ENCODE data around the gene TRIM33. TPM values are rescaled to one million over a fixed set of nuclear protein-coding genes. Genes with fewer than 3 reads are reported as not detected.

Gene TRIM33
- total and polyA plus RNA-seq, 2 of the 13 experiments (the other 11 are each of a cell fraction or from before 2014, with no cell fraction given) = 35.5 to 42.2 TPM

DNA sequence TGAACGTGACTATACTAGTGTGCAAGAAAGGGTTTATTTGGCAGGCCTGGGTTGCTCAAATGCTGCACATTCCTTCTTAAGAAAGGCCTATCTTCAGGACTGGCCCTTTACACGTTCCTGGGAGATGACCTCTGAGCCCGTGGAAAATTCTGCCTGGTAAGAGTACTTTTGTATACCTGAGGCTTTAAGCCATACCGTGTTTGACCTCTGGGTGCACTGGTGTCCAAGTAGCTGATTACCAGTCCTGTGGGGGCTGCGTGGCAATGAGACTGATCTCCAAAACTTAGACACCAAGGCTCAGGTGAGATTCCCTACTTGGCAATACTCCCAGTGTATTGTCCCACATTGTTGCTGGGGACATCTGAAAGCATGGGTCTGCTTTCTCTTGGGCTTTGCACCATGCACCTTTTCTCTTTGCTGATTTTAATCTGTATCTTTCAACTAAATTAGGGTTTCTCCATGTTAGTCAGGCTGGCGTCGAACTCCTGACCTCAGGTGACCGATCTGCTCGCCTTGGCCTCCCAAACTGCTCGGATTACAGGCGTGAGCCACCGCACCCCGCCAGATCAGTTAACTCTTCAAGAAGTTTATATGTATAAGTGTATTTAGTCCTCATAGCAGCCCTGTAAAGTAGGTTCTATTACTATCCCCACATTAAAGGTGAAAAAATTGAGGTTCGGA lies 44.5 kb downstream of the TRIM33 start (continued):
- TF ChIP-seq, protein P1, sequence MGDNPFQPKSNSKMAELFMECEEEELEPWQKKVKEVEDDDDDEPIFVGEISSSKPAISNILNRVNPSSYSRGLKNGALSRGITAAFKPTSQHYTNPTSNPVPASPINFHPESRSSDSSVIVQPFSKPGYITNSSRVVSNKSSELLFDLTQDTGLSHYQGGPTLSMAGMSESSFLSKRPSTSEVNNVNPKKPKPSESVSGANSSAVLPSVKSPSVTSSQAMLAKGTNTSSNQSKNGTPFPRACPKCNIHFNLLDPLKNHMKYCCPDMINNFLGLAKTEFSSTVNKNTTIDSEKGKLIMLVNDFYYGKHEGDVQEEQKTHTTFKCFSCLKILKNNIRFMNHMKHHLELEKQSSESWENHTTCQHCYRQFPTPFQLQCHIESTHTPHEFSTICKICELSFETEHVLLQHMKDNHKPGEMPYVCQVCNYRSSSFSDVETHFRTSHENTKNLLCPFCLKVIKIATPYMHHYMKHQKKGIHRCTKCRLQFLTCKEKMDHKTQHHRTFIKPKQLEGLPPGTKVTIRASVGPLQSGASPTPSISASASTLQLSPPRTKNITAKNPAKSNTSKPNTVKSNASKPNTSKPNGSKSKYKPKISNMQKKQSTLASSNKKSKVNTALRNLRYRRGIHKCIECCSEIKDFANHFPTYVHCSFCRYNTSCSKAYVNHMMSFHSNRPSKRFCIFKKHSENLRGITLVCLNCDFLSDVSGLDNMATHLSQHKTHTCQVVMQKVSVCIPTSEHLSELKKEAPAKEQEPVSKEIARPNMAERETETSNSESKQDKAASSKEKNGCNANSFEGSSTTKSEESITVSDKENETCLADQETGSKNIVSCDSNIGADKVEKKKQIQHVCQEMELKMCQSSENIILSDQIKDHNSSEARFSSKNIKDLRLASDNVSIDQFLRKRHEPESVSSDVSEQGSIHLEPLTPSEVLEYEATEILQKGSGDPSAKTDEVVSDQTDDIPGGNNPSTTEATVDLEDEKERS (CRISPR knock-in tag; IDR thresholded peaks at IDR 0.05) = peak; percentile 45; the same call in 1 of the 2 replicates
- 0 out of 2 replicates have a peak, but pooled peaks have one; percentile 38 for TF ChIP-seq MED1 (CRISPR knock-in tag; IDR thresholded peaks at IDR 0.05)
- TF ChIP-seq HNRNPH1 (optimal IDR thresholded peaks at IDR 0.05; ENCODE audit: low read depth, low read length) = no peak
- TF ChIP-seq ZNF550 (CRISPR knock-in tag; IDR thresholded peaks at IDR 0.05; ENCODE audit: borderline replicate concordance) = no peak
- TF ChIP-seq, protein P2, sequence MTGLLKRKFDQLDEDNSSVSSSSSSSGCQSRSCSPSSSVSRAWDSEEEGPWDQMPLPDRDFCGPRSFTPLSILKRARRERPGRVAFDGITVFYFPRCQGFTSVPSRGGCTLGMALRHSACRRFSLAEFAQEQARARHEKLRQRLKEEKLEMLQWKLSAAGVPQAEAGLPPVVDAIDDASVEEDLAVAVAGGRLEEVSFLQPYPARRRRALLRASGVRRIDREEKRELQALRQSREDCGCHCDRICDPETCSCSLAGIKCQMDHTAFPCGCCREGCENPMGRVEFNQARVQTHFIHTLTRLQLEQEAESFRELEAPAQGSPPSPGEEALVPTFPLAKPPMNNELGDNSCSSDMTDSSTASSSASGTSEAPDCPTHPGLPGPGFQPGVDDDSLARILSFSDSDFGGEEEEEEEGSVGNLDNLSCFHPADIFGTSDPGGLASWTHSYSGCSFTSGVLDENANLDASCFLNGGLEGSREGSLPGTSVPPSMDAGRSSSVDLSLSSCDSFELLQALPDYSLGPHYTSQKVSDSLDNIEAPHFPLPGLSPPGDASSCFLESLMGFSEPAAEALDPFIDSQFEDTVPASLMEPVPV (CRISPR knock-in tag; IDR thresholded peaks at IDR 0.05) = no peak
- TF ChIP-seq, protein P3, sequence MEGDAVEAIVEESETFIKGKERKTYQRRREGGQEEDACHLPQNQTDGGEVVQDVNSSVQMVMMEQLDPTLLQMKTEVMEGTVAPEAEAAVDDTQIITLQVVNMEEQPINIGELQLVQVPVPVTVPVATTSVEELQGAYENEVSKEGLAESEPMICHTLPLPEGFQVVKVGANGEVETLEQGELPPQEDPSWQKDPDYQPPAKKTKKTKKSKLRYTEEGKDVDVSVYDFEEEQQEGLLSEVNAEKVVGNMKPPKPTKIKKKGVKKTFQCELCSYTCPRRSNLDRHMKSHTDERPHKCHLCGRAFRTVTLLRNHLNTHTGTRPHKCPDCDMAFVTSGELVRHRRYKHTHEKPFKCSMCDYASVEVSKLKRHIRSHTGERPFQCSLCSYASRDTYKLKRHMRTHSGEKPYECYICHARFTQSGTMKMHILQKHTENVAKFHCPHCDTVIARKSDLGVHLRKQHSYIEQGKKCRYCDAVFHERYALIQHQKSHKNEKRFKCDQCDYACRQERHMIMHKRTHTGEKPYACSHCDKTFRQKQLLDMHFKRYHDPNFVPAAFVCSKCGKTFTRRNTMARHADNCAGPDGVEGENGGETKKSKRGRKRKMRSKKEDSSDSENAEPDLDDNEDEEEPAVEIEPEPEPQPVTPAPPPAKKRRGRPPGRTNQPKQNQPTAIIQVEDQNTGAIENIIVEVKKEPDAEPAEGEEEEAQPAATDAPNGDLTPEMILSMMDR (CRISPR knock-in tag; IDR thresholded peaks at IDR 0.05) = peak; percentile 32; the same call in 1 of the 2 replicates
- TF ChIP-seq, protein P4, sequence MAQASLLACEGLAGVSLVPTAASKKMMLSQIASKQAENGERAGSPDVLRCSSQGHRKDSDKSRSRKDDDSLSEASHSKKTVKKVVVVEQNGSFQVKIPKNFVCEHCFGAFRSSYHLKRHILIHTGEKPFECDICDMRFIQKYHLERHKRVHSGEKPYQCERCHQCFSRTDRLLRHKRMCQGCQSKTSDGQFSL (CRISPR knock-in tag; IDR thresholded peaks at IDR 0.05) = no peak
- TF ChIP-seq, protein P5, sequence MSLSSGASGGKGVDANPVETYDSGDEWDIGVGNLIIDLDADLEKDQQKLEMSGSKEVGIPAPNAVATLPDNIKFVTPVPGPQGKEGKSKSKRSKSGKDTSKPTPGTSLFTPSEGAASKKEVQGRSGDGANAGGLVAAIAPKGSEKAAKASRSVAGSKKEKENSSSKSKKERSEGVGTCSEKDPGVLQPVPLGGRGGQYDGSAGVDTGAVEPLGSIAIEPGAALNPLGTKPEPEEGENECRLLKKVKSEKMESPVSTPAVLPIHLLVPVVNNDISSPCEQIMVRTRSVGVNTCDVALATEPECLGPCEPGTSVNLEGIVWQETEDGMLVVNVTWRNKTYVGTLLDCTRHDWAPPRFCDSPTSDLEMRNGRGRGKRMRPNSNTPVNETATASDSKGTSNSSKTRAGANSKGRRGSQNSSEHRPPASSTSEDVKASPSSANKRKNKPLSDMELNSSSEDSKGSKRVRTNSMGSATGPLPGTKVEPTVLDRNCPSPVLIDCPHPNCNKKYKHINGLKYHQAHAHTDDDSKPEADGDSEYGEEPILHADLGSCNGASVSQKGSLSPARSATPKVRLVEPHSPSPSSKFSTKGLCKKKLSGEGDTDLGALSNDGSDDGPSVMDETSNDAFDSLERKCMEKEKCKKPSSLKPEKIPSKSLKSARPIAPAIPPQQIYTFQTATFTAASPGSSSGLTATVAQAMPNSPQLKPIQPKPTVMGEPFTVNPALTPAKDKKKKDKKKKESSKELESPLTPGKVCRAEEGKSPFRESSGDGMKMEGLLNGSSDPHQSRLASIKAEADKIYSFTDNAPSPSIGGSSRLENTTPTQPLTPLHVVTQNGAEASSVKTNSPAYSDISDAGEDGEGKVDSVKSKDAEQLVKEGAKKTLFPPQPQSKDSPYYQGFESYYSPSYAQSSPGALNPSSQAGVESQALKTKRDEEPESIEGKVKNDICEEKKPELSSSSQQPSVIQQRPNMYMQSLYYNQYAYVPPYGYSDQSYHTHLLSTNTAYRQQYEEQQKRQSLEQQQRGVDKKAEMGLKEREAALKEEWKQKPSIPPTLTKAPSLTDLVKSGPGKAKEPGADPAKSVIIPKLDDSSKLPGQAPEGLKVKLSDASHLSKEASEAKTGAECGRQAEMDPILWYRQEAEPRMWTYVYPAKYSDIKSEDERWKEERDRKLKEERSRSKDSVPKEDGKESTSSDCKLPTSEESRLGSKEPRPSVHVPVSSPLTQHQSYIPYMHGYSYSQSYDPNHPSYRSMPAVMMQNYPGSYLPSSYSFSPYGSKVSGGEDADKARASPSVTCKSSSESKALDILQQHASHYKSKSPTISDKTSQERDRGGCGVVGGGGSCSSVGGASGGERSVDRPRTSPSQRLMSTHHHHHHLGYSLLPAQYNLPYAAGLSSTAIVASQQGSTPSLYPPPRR (CRISPR knock-in tag; IDR thresholded peaks at IDR 0.05; ENCODE audit: borderline replicate concordance) = no peak
- TF ChIP-seq ZMYM3 (CRISPR knock-in tag; IDR thresholded peaks at IDR 0.05) = 0 out of 2 replicates have a peak, but pooled peaks have one; percentile 48
- no peak for TF ChIP-seq NFE2L2 (IDR thresholded peaks at IDR 0.05; ENCODE audit: low read length)
- TF ChIP-seq MTF1 (CRISPR knock-in tag; IDR thresholded peaks at IDR 0.05) = no peak
- TF ChIP-seq SAP130 (CRISPR knock-in tag; IDR thresholded peaks at IDR 0.05; ENCODE audit: low read depth) = no peak; the same call in 1 of the 2 replicates
- no peak for TF ChIP-seq ZNF501 (CRISPR knock-in tag; IDR thresholded peaks at IDR 0.05)
- no peak for TF ChIP-seq ZNF350 (CRISPR knock-in tag; IDR thresholded peaks at IDR 0.05; ENCODE audit: borderline replicate concordance, low read depth)
